ENCODE data around the gene SLC39A10. TPM values are rescaled to one million over a fixed set of nuclear protein-coding genes. Genes with fewer than 3 reads are reported as not detected.

SLC39A10 gene
- total and polyA plus RNA-seq, 10 of the 15 experiments (the other 5 are each of a cell fraction or from before 2014, with no cell fraction given), result 2.0 to 23.6 (median 7.9) TPM

- 91% methylated on average over 2 of the region's 2 CpGs for WGBS (ENCODE audit: insufficient coverage, insufficient replicate concordance, low lambda C conversion rate, missing lambda C conversion rate)
- TF ChIP-seq CUX1 (IDR thresholded peaks at IDR 0.05; ENCODE audit: insufficient replicate concordance, low read depth, low read length), result no peak
- no peak for TF ChIP-seq ZNF622 (IDR thresholded peaks at IDR 0.05)
- TF ChIP-seq SIX5 (IDR thresholded peaks at IDR 0.05; ENCODE audit: low read depth, low read length, severe bottlenecking), result no peak
- TF ChIP-seq BCL11A (IDR thresholded peaks at IDR 0.05; ENCODE audit: low read depth, low read length), result no peak
- TF ChIP-seq NFIC (IDR thresholded peaks at IDR 0.05; ENCODE audit: low read depth, low read length), result no peak
- TF ChIP-seq EED (IDR thresholded peaks at IDR 0.05; ENCODE audit: low read depth), result no peak
- TF ChIP-seq TAF1 (IDR thresholded peaks at IDR 0.05; ENCODE audit: borderline replicate concordance, low read depth, low read length), result no peak
- no peak for TF ChIP-seq PML (IDR thresholded peaks at IDR 0.05; ENCODE audit: low read length)
- TF ChIP-seq MEF2B (IDR thresholded peaks at IDR 0.05; ENCODE audit: partially characterized antibody, poor library complexity, severe bottlenecking), result no peak
- TF ChIP-seq GABPA (IDR thresholded peaks at IDR 0.05; ENCODE audit: low read depth), result no peak
- no peak for TF ChIP-seq POLR2A (IDR thresholded peaks at IDR 0.05; ENCODE audit: low read depth, low read length)
- TF ChIP-seq CREM (IDR thresholded peaks at IDR 0.05; ENCODE audit: low read depth), result no peak
- ChIA-PET RAD21 (ENCODE audit: unreplicated experiment) (interaction anchor here (0.7 kb wide), 1 partner anchor 102 kb away, joined by 3 read pairs; no protein-coding TSS in a partner anchor), SMC1A (ENCODE audit: uncharacterized antibody, unreplicated experiment) (interaction anchor here (1.1 to 2.6 kb wide), 4 partner anchors 10 to 17 kb away, joined by 3 to 12 read pairs (median 6); no protein-coding TSS in a partner anchor), POLR2A (no interaction called here), CTCF (interaction anchor here (0.6 to 1.2 kb wide), 2 partner anchors 9 to 20 kb away, joined by 3 to 4 read pairs; no protein-coding TSS in a partner anchor)
- no peaks in the 10 kb centered on the region for H3K4me1 ChIP-seq (ENCODE audit: control insufficient read depth, insufficient read depth, low read length)
- H3K4me2 ChIP-seq (ENCODE audit: control insufficient read depth, insufficient read depth), result no peak overlapping the region
- in situ Hi-C loops (cut with MboI) (no loop called here), intact Hi-C loops (cut with micrococcal nuclease; ENCODE audit: unreplicated experiment) (no loop called here)
- BruUV-seq (replicated peaks), result no TSS peak
- no peak for ATAC-seq
- no peak overlapping the region for H3K27ac ChIP-seq (ENCODE audit: control insufficient read depth, insufficient read depth)
- H3K9ac ChIP-seq (ENCODE audit: control insufficient read depth, insufficient read depth, low read length), result no peak overlapping the region
- H2AFZ ChIP-seq (ENCODE audit: control insufficient read depth, low read depth, low read length), result no peak overlapping the region
- H3K36me3 ChIP-seq (ENCODE audit: control insufficient read depth in 2 of 2, insufficient read depth in 2 of 2, low read length in 1 of 2), result no peaks in the 10 kb centered on the region
- H3K79me2 ChIP-seq (ENCODE audit: control insufficient read depth, insufficient read depth, low read length), result no peaks in the 10 kb centered on the region
- DNase-seq (ENCODE audit: low read depth, low spot score), result no peak
- no peak overlapping the region for H3K4me3 ChIP-seq
- H4K20me1 ChIP-seq (ENCODE audit: control insufficient read depth, insufficient read depth), result no peaks in the 10 kb centered on the region
- FAIRE-seq, result no peak
- no peaks in the 10 kb centered on the region; the same call in 2 of the 3 replicates for H3K9me3 ChIP-seq (replicated peaks; ENCODE audit: control insufficient read depth, insufficient read depth, low read length)
- H3K27me3 ChIP-seq (replicated peaks in 1 of 2; ENCODE audit: control insufficient read depth in 2 of 2, insufficient read depth in 2 of 2, low read length in 1 of 2), result no peaks in the 10 kb centered on the region
Observed at GRCh38 chr2:195677884-195678283, 20.9 kb downstream of the SLC39A10 start.

Data from GM12878 (cell line).